Endothelial cell of umbilical vein (primary cell): ENCODE results near the gene AKT1.

Source experiments
- EZH2 ChIP-seq: IDR thresholded peaks from 2 replicates; pipeline ENCODE4 v1.6.1; 2012; ENCODE audit warnings: borderline replicate concordance, low read depth, mild to moderate bottlenecking, moderate library complexity, low read length, inconsistent platforms; ENCODE audit not compliant: severe bottlenecking
- TF ChIP-seq, protein P1 (sequence below), 2 donors: IDR thresholded peaks; 1 replicate in 1 of 2; 2 replicates in 1 of 2; pipeline ENCODE4 v1.5.1; 2011; ENCODE audit warnings: low read length in 2 of 2, mild to moderate bottlenecking in 2 of 2, moderate library complexity in 2 of 2, control low read depth in 1 of 2, inconsistent platforms in 1 of 2, low read depth in 1 of 2; ENCODE audit not compliant: insufficient read depth in 1 of 2; ENCODE audit errors: extremely low read depth in 1 of 2

GRCh38 chr14:104770851-104771272 is 24.7 kb downstream of the AKT1 start:
- TF ChIP-seq, protein P1, sequence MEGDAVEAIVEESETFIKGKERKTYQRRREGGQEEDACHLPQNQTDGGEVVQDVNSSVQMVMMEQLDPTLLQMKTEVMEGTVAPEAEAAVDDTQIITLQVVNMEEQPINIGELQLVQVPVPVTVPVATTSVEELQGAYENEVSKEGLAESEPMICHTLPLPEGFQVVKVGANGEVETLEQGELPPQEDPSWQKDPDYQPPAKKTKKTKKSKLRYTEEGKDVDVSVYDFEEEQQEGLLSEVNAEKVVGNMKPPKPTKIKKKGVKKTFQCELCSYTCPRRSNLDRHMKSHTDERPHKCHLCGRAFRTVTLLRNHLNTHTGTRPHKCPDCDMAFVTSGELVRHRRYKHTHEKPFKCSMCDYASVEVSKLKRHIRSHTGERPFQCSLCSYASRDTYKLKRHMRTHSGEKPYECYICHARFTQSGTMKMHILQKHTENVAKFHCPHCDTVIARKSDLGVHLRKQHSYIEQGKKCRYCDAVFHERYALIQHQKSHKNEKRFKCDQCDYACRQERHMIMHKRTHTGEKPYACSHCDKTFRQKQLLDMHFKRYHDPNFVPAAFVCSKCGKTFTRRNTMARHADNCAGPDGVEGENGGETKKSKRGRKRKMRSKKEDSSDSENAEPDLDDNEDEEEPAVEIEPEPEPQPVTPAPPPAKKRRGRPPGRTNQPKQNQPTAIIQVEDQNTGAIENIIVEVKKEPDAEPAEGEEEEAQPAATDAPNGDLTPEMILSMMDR (IDR thresholded peaks at IDR 0.05; ENCODE audit: extremely low read depth in 1 of 2, insufficient read depth in 1 of 2, low read depth in 1 of 2, low read length in 2 of 2): peak; percentile 50 to 66
- no peak for TF ChIP-seq EZH2
